ENCODE results near the gene ULK1. TPM values are rescaled to one million over a fixed set of nuclear protein-coding genes. Genes with fewer than 3 reads are reported as not detected.

Gene ULK1
- total RNA-seq, 2 donors from 2014 or later = 20.3 to 31.9 TPM

DNA sequence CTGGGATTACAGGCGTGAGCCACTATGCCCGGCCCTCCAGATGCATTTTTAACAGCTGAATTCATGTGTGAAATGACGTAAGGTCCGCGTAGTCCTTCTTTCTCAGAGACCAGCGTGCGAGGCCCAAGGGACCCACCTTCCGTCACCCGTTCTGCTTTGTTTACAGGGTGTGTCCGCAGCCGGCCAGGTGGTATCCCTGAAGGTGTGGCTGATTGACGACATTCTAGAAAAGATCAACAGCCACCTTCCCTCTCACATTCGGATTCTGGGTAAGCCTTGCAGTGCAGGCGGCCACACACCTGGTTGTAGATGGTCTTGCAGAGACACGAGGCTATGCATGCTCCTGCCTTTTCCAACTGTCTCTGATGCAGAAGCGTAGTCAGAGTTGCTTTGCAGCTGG is 44.6 kb downstream of the ULK1 start:
- Histone ChIP-seq H3K9me3 (no peaks in the 10 kb centered on the region), H3K9ac (ENCODE audit: low read depth in 2 of 2, low read length in 2 of 2) (no peak overlapping the region), H3K4me3 (no peak overlapping the region), H3K36me3 (no peaks in the 10 kb centered on the region), H3K27me3 (no peaks in the 10 kb centered on the region), H3K27ac (peak overlapping the region; percentile 73), H3K4me1 (no peaks in the 10 kb centered on the region)
- intact Hi-C loops (cut with DNase I) = no loop called here
- TF ChIP-seq CTCF (IDR thresholded peaks at IDR 0.05) = no peak
- DNase-seq = peak; percentile 82

- no peak for DNase-seq
- Histone ChIP-seq H3K9ac (ENCODE audit: low read depth in 2 of 2, low read length in 2 of 2) (no peak overlapping the region), H3K27ac (peak overlapping the region; percentile 73), H3K4me1 (no peaks in the 10 kb centered on the region), H3K9me3 (no peaks in the 10 kb centered on the region), H3K4me3 (no peak overlapping the region), H3K36me3 (no peaks in the 10 kb centered on the region), H3K27me3 (no peaks in the 10 kb centered on the region)
- TF ChIP-seq CTCF (IDR thresholded peaks at IDR 0.05) = no peak
- intact Hi-C loops (cut with DNase I) = loop anchor here (10.0 kb wide), 2 partner anchors 45 to 85 kb away; partner anchors contain the start of gene ULK1
Measured at GRCh38 chr12:131940141-131940547, 45.7 kb downstream of the ULK1 start.

GRCh38 chr12:131941116-131941986 is 46.9 kb downstream of the ULK1 start:
- no peak overlapping the region for H3K4me3 ChIP-seq
- H3K36me3 ChIP-seq = no peaks in the 10 kb centered on the region
- DNase-seq = no peak
- H3K4me1 ChIP-seq = no peaks in the 10 kb centered on the region
- TF ChIP-seq CTCF (IDR thresholded peaks at IDR 0.05) = no peak
- intact Hi-C loops (cut with DNase I) = loop anchor here (10.0 kb wide), 2 partner anchors 47 to 87 kb away; partner anchors contain the start of gene ULK1
- H3K27ac ChIP-seq = no peak overlapping the region
- H3K9ac ChIP-seq (ENCODE audit: low read depth in 2 of 2, low read length in 2 of 2) = no peak overlapping the region
- H3K9me3 ChIP-seq = no peaks in the 10 kb centered on the region
- no peaks in the 10 kb centered on the region for H3K27me3 ChIP-seq

- Histone ChIP-seq H3K27me3 (no peaks in the 10 kb centered on the region), H3K9me3 (no peaks in the 10 kb centered on the region), H3K9ac (ENCODE audit: low read depth in 2 of 2, low read length in 2 of 2) (no peak overlapping the region), H3K36me3 (no peaks in the 10 kb centered on the region), H3K4me3 (no peak overlapping the region), H3K27ac (no peak overlapping the region), H3K4me1 (no peaks in the 10 kb centered on the region)
- DNase-seq = no peak
- intact Hi-C loops (cut with DNase I) = loop anchor here (10.0 kb wide), 2 partner anchors 47 to 87 kb away; partner anchors contain the start of gene ULK1
- TF ChIP-seq CTCF (IDR thresholded peaks at IDR 0.05) = no peak
Measured at GRCh38 chr12:131941987-131942341, 47.5 kb downstream of the ULK1 start.

GRCh38 chr12:131942671-131943070 is 48.2 kb downstream of the ULK1 start:
- TF ChIP-seq CTCF (IDR thresholded peaks at IDR 0.05) = no peak
- H3K4me3 ChIP-seq = no peak overlapping the region
- intact Hi-C loops (cut with DNase I) = loop anchor here (10.0 kb wide), 2 partner anchors 48 to 88 kb away; partner anchors contain the start of gene ULK1
- H3K9me3 ChIP-seq = no peaks in the 10 kb centered on the region
- H3K9ac ChIP-seq (ENCODE audit: low read depth in 2 of 2, low read length in 2 of 2) = no peak overlapping the region
- no peaks in the 10 kb centered on the region for H3K27me3 ChIP-seq
- no peaks in the 10 kb centered on the region for H3K4me1 ChIP-seq
- DNase-seq = no peak
- H3K36me3 ChIP-seq = no peaks in the 10 kb centered on the region
- no peak overlapping the region for H3K27ac ChIP-seq
